ENCODE results near the gene WDPCP. TPM values are rescaled to one million over a fixed set of nuclear protein-coding genes. Genes with fewer than 3 reads are reported as not detected.
"Not testable (repeated sequence)": the region's sequence is repeated elsewhere in the genome, so short reads cannot be mapped to it uniquely, and the experiment has no call there.

WDPCP gene
- total RNA-seq, 1 donor: 14.5 TPM

- Histone ChIP-seq H3K27me3 (ENCODE audit: insufficient read depth, low read length) (peaks cover 4% of the 10 kb centered on the region), H3K4me1 (ENCODE audit: insufficient read depth, low read length) (no peaks in the 10 kb centered on the region), H3K9me3 (ENCODE audit: low read depth, low read length) (no peaks in the 10 kb centered on the region), H3K4me3 (ENCODE audit: low read length) (no peak overlapping the region)
These were observed 495.9 kb downstream of the WDPCP start for GRCh38 chr2:63092401-63092800.

- Histone ChIP-seq H3K4me3 (ENCODE audit: low read length) (no peak overlapping the region), H3K4me1 (ENCODE audit: insufficient read depth, low read length) (no peaks in the 10 kb centered on the region), H3K27me3 (ENCODE audit: insufficient read depth, low read length) (peaks cover 3% of the 10 kb centered on the region), H3K9me3 (ENCODE audit: low read depth, low read length) (no peaks in the 10 kb centered on the region)
These were observed 501.6 kb downstream of the WDPCP start for GRCh38 chr2:63086687-63087086.

- Histone ChIP-seq H3K4me1 (ENCODE audit: insufficient read depth, low read length) (no peaks in the 10 kb centered on the region), H3K9me3 (ENCODE audit: low read depth, low read length) (no peaks in the 10 kb centered on the region), H3K27me3 (ENCODE audit: insufficient read depth, low read length) (peaks cover 21% of the 10 kb centered on the region), H3K4me3 (ENCODE audit: low read length) (no peak overlapping the region)
These were observed 506.9 kb downstream of the WDPCP start for GRCh38 chr2:63081404-63081803.

GRCh38 chr2:63078852-63079606 is 509.2 kb downstream of the WDPCP start:
- no peak overlapping the region for H3K4me3 ChIP-seq (ENCODE audit: low read length)
- H3K27me3 ChIP-seq (ENCODE audit: insufficient read depth, low read length): peaks cover 22% of the 10 kb centered on the region
- H3K9me3 ChIP-seq (ENCODE audit: low read depth, low read length): no peaks in the 10 kb centered on the region
- no peaks in the 10 kb centered on the region for H3K4me1 ChIP-seq (ENCODE audit: insufficient read depth, low read length)

- not testable (repeated sequence) for H3K4me3 ChIP-seq (ENCODE audit: low read length); H3K9me3 ChIP-seq (ENCODE audit: low read depth, low read length); H3K4me1 ChIP-seq (ENCODE audit: insufficient read depth, low read length)
- peaks cover 26% of the 10 kb centered on the region for H3K27me3 ChIP-seq (ENCODE audit: insufficient read depth, low read length)
These were observed 513.9 kb downstream of the WDPCP start for GRCh38 chr2:63074399-63074798.

GRCh38 chr2:63073994-63074393 is 514.3 kb downstream of the WDPCP start:
- Histone ChIP-seq H3K4me3 (ENCODE audit: low read length) (no peak overlapping the region), H3K9me3 (ENCODE audit: low read depth, low read length) (no peaks in the 10 kb centered on the region), H3K4me1 (ENCODE audit: insufficient read depth, low read length) (no peaks in the 10 kb centered on the region), H3K27me3 (ENCODE audit: insufficient read depth, low read length) (peaks cover 26% of the 10 kb centered on the region)

GRCh38 chr2:63071664-63072063 is 516.6 kb downstream of the WDPCP start:
- Histone ChIP-seq H3K9me3 (ENCODE audit: low read depth, low read length) (no peaks in the 10 kb centered on the region), H3K27me3 (ENCODE audit: insufficient read depth, low read length) (peaks cover 36% of the 10 kb centered on the region), H3K4me3 (ENCODE audit: low read length) (no peak overlapping the region), H3K4me1 (ENCODE audit: insufficient read depth, low read length) (no peaks in the 10 kb centered on the region)

Other genes starting within 250 kb of the WDPCP start
- 90.6 TPM for gene MDH1, start 486 bp upstream of the WDPCP start, total RNA-seq

Data from mononuclear cell (primary cell).